Progenitor cell of endocrine pancreas (in vitro differentiated cells): ENCODE results near the gene PLXNA1. TPM values are rescaled to one million over a fixed set of nuclear protein-coding genes. Genes with fewer than 3 reads are reported as not detected.

Experiments used
- DNase-seq: peaks from one replicate; pipeline ENCODE4 v3.0.0; 2021; ENCODE audit warnings: low spot score; ENCODE audit not compliant: unreplicated experiment
- H3K27ac Mint-ChIP-seq: 2 replicates; pipeline ENCODE4 v1.8.0; 2021; ENCODE audit warnings: mild to moderate bottlenecking, moderate library complexity, mixed read lengths
- H3K27me3 Mint-ChIP-seq: 2 replicates; pipeline ENCODE4 v1.8.0; 2021; ENCODE audit warnings: mixed read lengths
- H3K36me3 Mint-ChIP-seq: 2 replicates; pipeline ENCODE4 v1.8.0; 2022; ENCODE audit warnings: mixed read lengths; ENCODE audit not compliant: insufficient read depth
- H3K4me1 Mint-ChIP-seq: 2 replicates; pipeline ENCODE4 v1.8.0; 2021; ENCODE audit warnings: low read depth, mixed read lengths
- H3K4me3 Mint-ChIP-seq: 2 replicates; pipeline ENCODE4 v1.8.0; 2021; ENCODE audit warnings: low read depth, mild to moderate bottlenecking, moderate library complexity, mixed read lengths
- H3K9me3 Mint-ChIP-seq: 2 replicates; pipeline ENCODE4 v1.8.0; 2021; ENCODE audit warnings: low read depth, mixed read lengths
- CTCF ChIP-seq: fragments of 200-600 bp; sonication (generic); IDR thresholded peaks from one replicate; pipeline ENCODE4 v1.5.0; 2021; ENCODE audit warnings: antibody characterized with exemption, mild to moderate bottlenecking; ENCODE audit not compliant: unreplicated experiment
- total RNA-seq: library from RNA; stranded (reverse); gene quantifications from 2 replicates; pipeline ENCODE4 v1.2.1, GENCODE V29; 2021

Gene PLXNA1
- total RNA-seq, 1 donor from 2014 or later = 104 TPM

- Mint-ChIP-seq H3K9me3 (no peaks in the 10 kb centered on the region), H3K27me3 (no peaks in the 10 kb centered on the region), H3K4me1 (peaks cover 4% of the 10 kb centered on the region), H3K36me3 (peaks cover 4% of the 10 kb centered on the region), H3K27ac (no peak overlapping the region), H3K4me3 (no peak overlapping the region)
- no peak for TF ChIP-seq CTCF
- DNase-seq = no peak
These were observed 20.8 kb downstream of the PLXNA1 start for GRCh38 chr3:127003601-127004280.

GRCh38 chr3:127004641-127005397 lies 21.9 kb downstream of the PLXNA1 start:
- DNase-seq = no peak
- H3K4me3 Mint-ChIP-seq = no peak overlapping the region

GRCh38 chr3:127005864-127006500 lies 23.1 kb downstream of the PLXNA1 start:
- Mint-ChIP-seq H3K4me3 (no peak overlapping the region), H3K9me3 (no peaks in the 10 kb centered on the region), H3K36me3 (peaks cover 4% of the 10 kb centered on the region), H3K4me1 (peaks cover 4% of the 10 kb centered on the region), H3K27ac (no peak overlapping the region), H3K27me3 (no peaks in the 10 kb centered on the region)
- DNase-seq = no peak
- TF ChIP-seq CTCF = no peak

More at GRCh38 chr3:127004641-127005397, 21.9 kb downstream of the PLXNA1 start:
- Mint-ChIP-seq H3K27me3 (no peaks in the 10 kb centered on the region), H3K4me1 (peaks cover 4% of the 10 kb centered on the region), H3K36me3 (peaks cover 4% of the 10 kb centered on the region), H3K9me3 (no peaks in the 10 kb centered on the region), H3K27ac (no peak overlapping the region)
- TF ChIP-seq CTCF = no peak

GRCh38 chr3:127006781-127007436 lies 24.0 kb downstream of the PLXNA1 start:
- H3K27me3 Mint-ChIP-seq = no peaks in the 10 kb centered on the region
- no peak overlapping the region for H3K4me3 Mint-ChIP-seq
- H3K27ac Mint-ChIP-seq = peak overlapping the region; percentile 91
- peaks cover 4% of the 10 kb centered on the region for H3K4me1 Mint-ChIP-seq
- DNase-seq = no peak
- TF ChIP-seq CTCF = no peak
- H3K36me3 Mint-ChIP-seq = peaks cover 4% of the 10 kb centered on the region
- no peaks in the 10 kb centered on the region for H3K9me3 Mint-ChIP-seq

GRCh38 chr3:127008236-127008635 lies 25.3 kb downstream of the PLXNA1 start:
- Mint-ChIP-seq H3K9me3 (no peaks in the 10 kb centered on the region), H3K27me3 (no peaks in the 10 kb centered on the region), H3K36me3 (peaks cover 4% of the 10 kb centered on the region), H3K4me1 (peaks cover 8% of the 10 kb centered on the region), H3K27ac (no peak overlapping the region), H3K4me3 (no peak overlapping the region)
- no peak for TF ChIP-seq CTCF
- DNase-seq = no peak
